HEK293T (cell line): ENCODE measurements around the gene OR2H1.

Experiments
- CTCF ChIA-PET: fragments of 350-600 bp; formaldehyde crosslinking; extraction: SDS; loops from one replicate; lab custom pipeline; 2021; ENCODE audit warnings: antibody characterized with exemption, inconsistent platforms; lab: Yijun Ruan, JAX
- POLR2A ChIA-PET: fragments of 350-600 bp; formaldehyde crosslinking; extraction: SDS; loops from one replicate; lab custom pipeline; 2020; ENCODE audit warnings: antibody characterized with exemption, inconsistent platforms; lab: Yijun Ruan, JAX
- DNase-seq: peaks from one replicate; pipeline ENCODE4 v3.0.0; 2012; ENCODE audit warnings: mixed read lengths; ENCODE audit errors: extremely low spot score
- ARNT ChIP-seq: fragments of 450-650 bp; IDR thresholded peaks from 2 replicates; pipeline ENCODE4 v1.6.1; 2017; ENCODE audit warnings: mild to moderate bottlenecking
- BHLHE40 ChIP-seq: fragments of 450-650 bp; IDR thresholded peaks from 2 replicates; pipeline ENCODE4 v1.6.1; 2016; ENCODE audit warnings: mild to moderate bottlenecking, moderate library complexity, borderline replicate concordance
- CTBP1 ChIP-seq: fragments of 450-650 bp; IDR thresholded peaks from 2 replicates; pipeline ENCODE4 v1.6.1; 2016; ENCODE audit warnings: borderline replicate concordance
- ELF4 ChIP-seq: fragments of 450-650 bp; IDR thresholded peaks from 2 replicates; pipeline ENCODE4 v1.6.1; 2017; ENCODE audit warnings: antibody characterized with exemption
- FOXA1 ChIP-seq: fragments of 450-650 bp; IDR thresholded peaks from 2 replicates; pipeline ENCODE4 v1.6.1; 2016; ENCODE audit warnings: mild to moderate bottlenecking
- FOXK2 ChIP-seq: fragments of 450-650 bp; IDR thresholded peaks from 2 replicates; pipeline ENCODE4 v1.6.1; 2016; ENCODE audit warnings: mild to moderate bottlenecking
- FOXM1 ChIP-seq: fragments of 450-650 bp; IDR thresholded peaks from 2 replicates; pipeline ENCODE4 v1.6.1; 2017; ENCODE audit warnings: mild to moderate bottlenecking, borderline replicate concordance
- HDGF ChIP-seq: fragments of 450-650 bp; IDR thresholded peaks from 2 replicates; pipeline ENCODE4 v1.6.1; 2017; ENCODE audit warnings: antibody characterized with exemption, borderline replicate concordance
- L3MBTL2 ChIP-seq: fragments of 450-650 bp; conservative IDR thresholded peaks from 2 replicates; pipeline ENCODE4 v1.6.1; 2016; ENCODE audit warnings: mild to moderate bottlenecking
- LEF1 ChIP-seq: fragments of 450-650 bp; IDR thresholded peaks from 2 replicates; pipeline ENCODE4 v1.6.1; 2017; ENCODE audit warnings: mild to moderate bottlenecking, borderline replicate concordance
- NFRKB ChIP-seq: fragments of 450-650 bp; IDR thresholded peaks from 2 replicates; pipeline ENCODE4 v1.6.1; 2016; ENCODE audit warnings: mild to moderate bottlenecking, moderate library complexity
- SP1 ChIP-seq: fragments of 450-650 bp; IDR thresholded peaks from 2 replicates; pipeline ENCODE4 v1.6.1; 2017
- SUZ12 ChIP-seq: fragments of 450-650 bp; IDR thresholded peaks from 2 replicates; pipeline ENCODE4 v1.6.1; 2016; ENCODE audit warnings: mild to moderate bottlenecking
- TARDBP ChIP-seq: fragments of 450-650 bp; IDR thresholded peaks from 2 replicates; pipeline ENCODE4 v1.6.1; 2016
- ZNF384 ChIP-seq: fragments of 450-650 bp; IDR thresholded peaks from 2 replicates; pipeline ENCODE4 v1.6.1; 2016
- TF ChIP-seq, protein P1 (sequence below): fragments of 450-650 bp; IDR thresholded peaks from 2 replicates; pipeline ENCODE4 v1.6.1; 2016

OR2H1 gene

GRCh38 chr6:29494131-29494530 lies 37.2 kb downstream of the OR2H1 start:
- CTCF ChIA-PET, result no interaction called here
- TF ChIP-seq SUZ12 (no peak), ARNT (no peak), FOXK2 (no peak), LEF1 (no peak), ZNF384 (no peak), TARDBP (no peak), FOXA1 (no peak), ELF4 (no peak), CTBP1 (no peak), SP1 (no peak), BHLHE40 (no peak)
- TF ChIP-seq, protein P1, sequence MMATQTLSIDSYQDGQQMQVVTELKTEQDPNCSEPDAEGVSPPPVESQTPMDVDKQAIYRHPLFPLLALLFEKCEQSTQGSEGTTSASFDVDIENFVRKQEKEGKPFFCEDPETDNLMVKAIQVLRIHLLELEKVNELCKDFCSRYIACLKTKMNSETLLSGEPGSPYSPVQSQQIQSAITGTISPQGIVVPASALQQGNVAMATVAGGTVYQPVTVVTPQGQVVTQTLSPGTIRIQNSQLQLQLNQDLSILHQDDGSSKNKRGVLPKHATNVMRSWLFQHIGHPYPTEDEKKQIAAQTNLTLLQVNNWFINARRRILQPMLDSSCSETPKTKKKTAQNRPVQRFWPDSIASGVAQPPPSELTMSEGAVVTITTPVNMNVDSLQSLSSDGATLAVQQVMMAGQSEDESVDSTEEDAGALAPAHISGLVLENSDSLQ, result no peak
- DNase-seq, result no peak
- POLR2A ChIA-PET, result no interaction called here

DNA sequence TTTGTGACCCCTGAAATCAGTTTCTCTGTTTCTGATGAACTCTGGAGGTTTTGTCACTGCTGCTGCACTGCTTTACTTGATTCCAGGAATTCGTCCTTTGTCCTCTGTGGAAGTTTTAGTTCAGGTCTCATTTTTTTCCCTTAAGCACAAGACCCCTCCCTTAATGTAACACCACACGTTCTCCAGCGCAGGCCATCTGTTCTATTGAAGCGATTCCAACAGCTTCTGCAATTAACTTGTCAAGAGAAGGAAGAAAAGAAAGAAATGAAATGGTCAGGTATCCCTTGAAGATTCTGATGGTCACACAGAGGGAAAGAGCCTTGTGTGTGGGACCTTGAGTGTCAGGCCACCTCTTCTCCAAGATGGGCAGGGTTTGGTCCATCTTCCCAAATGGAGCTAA lies 38.6 kb downstream of the OR2H1 start:
- TF ChIP-seq LEF1 (no peak), BHLHE40 (no peak), TARDBP (no peak), L3MBTL2 (no peak), FOXA1 (no peak), ZNF384 (no peak), ELF4 (no peak), CTBP1 (no peak)
- no peak for DNase-seq
- ChIA-PET POLR2A (no interaction called here), CTCF (no interaction called here)

DNA sequence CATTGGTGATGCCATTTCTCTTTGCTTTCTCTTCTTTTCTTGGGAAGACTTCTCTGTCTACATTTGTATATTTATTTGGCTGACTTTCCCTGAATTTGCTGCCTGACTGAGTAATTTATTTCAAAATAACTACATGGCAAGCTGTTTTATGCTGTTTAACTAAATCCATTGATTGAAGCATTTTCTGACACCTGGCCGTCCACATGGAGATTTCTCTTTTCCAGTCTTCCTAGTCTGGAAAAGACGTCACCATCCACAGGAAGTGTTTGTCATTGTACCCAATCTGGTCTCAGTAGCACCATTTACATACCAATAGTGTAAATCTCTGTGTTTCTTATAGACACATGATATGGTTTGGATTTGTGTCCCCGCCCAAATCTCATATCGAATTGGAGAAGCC lies 40.0 kb downstream of the OR2H1 start:
- ChIA-PET POLR2A (no interaction called here), CTCF (no interaction called here)
- DNase-seq, result no peak
- TF ChIP-seq FOXK2 (no peak), BHLHE40 (no peak), L3MBTL2 (no peak), FOXA1 (no peak), SUZ12 (no peak), ARNT (no peak), ELF4 (no peak), FOXM1 (no peak), CTBP1 (no peak)

DNA sequence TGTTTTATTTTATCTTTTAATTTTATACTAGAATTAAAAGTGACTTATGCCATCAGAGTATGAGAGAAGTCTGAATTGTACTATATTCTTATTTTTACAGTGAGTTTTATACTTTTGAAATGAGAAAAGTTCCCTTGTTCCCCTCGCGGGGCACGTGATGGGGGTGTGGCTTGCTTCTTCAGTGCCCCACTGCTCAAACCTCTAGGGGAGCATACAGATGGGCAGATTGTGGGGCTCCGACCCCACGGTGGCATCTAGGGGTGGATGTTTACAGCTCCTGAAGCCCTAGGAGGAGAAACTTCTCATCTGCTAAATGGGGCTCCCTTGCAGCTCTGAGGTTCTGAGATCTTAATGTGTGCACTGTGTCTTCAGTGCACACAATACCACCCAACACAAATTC lies 42.7 kb downstream of the OR2H1 start:
- TF ChIP-seq FOXM1 (no peak), L3MBTL2 (no peak), FOXK2 (no peak), ZNF384 (no peak), ELF4 (no peak), BHLHE40 (no peak), SP1 (no peak)
- CTCF ChIA-PET, result no interaction called here
- DNase-seq, result no peak
- POLR2A ChIA-PET, result no interaction called here

GRCh38 chr6:29500594-29500993 lies 43.6 kb downstream of the OR2H1 start:
- DNase-seq, result no peak
- POLR2A ChIA-PET, result no interaction called here
- CTCF ChIA-PET, result no interaction called here
- TF ChIP-seq CTBP1, result no peak
- no peak for TF ChIP-seq SP1
- no peak for TF ChIP-seq ELF4
- no peak for TF ChIP-seq BHLHE40
- TF ChIP-seq FOXK2, result no peak
- TF ChIP-seq NFRKB, result no peak
- TF ChIP-seq HDGF, result no peak
- no peak for TF ChIP-seq ZNF384
- no peak for TF ChIP-seq L3MBTL2
- TF ChIP-seq FOXA1, result no peak
- no peak for TF ChIP-seq TARDBP
- TF ChIP-seq LEF1, result no peak
- TF ChIP-seq SUZ12, result no peak
- no peak for TF ChIP-seq FOXM1
- TF ChIP-seq, protein P1, result no peak
- TF ChIP-seq ARNT, result no peak

DNA sequence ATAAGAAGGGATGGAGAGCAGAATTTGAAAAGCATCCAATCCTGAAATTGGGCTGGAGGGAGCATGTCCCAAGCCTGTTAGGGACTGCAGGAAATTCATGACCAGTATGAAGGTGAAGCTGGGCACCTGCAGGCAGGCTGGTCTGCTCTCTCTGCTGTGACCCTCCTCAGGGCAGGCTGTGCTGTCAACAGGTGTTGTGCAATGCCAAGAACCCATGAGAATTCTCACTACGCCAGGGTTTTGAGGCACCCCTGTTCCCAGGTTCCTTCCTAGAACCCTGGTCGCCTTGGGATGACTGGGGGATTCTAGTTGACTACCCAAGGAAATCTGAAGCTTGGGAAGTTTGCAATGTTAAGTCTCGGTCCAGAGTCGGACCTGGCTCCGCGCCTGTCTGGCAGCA lies 44.2 kb downstream of the OR2H1 start:
- DNase-seq, result no peak
- CTCF ChIA-PET, result no interaction called here
- TF ChIP-seq FOXM1 (no peak), FOXK2 (no peak), ZNF384 (no peak), HDGF (no peak), BHLHE40 (no peak), SP1 (no peak), ELF4 (no peak), ARNT (no peak), LEF1 (no peak), CTBP1 (no peak), NFRKB (no peak), SUZ12 (no peak), L3MBTL2 (no peak), FOXA1 (no peak), TARDBP (no peak)
- TF ChIP-seq, protein P1, result no peak
- POLR2A ChIA-PET, result no interaction called here

GRCh38 chr6:29502181-29502580 lies 45.2 kb downstream of the OR2H1 start:
- ChIA-PET CTCF (no interaction called here), POLR2A (no interaction called here)
- DNase-seq, result no peak
- TF ChIP-seq FOXA1 (no peak), BHLHE40 (no peak), FOXK2 (no peak), FOXM1 (no peak), CTBP1 (no peak), HDGF (no peak), ARNT (no peak), ELF4 (no peak), LEF1 (no peak), SP1 (no peak)
